Fibroblast of lung (primary cell): ENCODE results near the gene RIMS4.

Experiments used
- EZH2 ChIP-seq: IDR thresholded peaks from 2 replicates; pipeline ENCODE4 v1.5.1; 2012; ENCODE audit warnings: low read length, control low read depth, mild to moderate bottlenecking; ENCODE audit errors: missing control alignments
- TF ChIP-seq, protein P1 (sequence below), 2 donors: IDR thresholded peaks in 1 of 2; conservative IDR thresholded peaks in 1 of 2; 1 replicate in 1 of 2; 2 replicates in 1 of 2; pipeline ENCODE4 v1.5.1; 2011 to 2012; ENCODE audit warnings: low read length in 2 of 2, control low read depth in 1 of 2, inconsistent platforms in 1 of 2, low read depth in 1 of 2, mild to moderate bottlenecking in 1 of 2

DNA sequence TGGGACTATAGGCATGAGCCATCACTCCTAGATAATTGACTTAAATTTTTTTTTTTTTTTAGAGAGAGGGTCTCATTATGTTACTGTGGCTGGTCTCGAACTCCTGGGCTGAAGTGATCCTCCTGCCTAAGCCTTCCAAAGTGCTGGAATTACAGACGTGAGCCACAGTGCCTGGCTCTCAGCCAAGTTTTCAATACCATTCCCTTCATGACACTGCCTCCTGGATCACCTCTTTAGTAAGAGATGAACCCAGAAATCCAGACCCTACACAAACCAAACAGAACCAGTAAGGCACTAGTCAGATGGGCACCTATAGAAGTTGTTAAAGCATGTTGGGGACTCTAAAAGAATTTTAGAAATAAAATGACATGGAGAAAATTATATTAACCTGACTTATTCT is 18.3 kb upstream of the RIMS4 start:
- no peak for TF ChIP-seq EZH2
- TF ChIP-seq, protein P1, sequence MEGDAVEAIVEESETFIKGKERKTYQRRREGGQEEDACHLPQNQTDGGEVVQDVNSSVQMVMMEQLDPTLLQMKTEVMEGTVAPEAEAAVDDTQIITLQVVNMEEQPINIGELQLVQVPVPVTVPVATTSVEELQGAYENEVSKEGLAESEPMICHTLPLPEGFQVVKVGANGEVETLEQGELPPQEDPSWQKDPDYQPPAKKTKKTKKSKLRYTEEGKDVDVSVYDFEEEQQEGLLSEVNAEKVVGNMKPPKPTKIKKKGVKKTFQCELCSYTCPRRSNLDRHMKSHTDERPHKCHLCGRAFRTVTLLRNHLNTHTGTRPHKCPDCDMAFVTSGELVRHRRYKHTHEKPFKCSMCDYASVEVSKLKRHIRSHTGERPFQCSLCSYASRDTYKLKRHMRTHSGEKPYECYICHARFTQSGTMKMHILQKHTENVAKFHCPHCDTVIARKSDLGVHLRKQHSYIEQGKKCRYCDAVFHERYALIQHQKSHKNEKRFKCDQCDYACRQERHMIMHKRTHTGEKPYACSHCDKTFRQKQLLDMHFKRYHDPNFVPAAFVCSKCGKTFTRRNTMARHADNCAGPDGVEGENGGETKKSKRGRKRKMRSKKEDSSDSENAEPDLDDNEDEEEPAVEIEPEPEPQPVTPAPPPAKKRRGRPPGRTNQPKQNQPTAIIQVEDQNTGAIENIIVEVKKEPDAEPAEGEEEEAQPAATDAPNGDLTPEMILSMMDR (conservative IDR thresholded peaks at IDR 0.05 in 1 of 2, IDR thresholded peaks at IDR 0.05 in 1 of 2; ENCODE audit: low read depth in 1 of 2, low read length in 2 of 2): no peak
